ENCODE results near the gene AGL.

Gene AGL

DNA sequence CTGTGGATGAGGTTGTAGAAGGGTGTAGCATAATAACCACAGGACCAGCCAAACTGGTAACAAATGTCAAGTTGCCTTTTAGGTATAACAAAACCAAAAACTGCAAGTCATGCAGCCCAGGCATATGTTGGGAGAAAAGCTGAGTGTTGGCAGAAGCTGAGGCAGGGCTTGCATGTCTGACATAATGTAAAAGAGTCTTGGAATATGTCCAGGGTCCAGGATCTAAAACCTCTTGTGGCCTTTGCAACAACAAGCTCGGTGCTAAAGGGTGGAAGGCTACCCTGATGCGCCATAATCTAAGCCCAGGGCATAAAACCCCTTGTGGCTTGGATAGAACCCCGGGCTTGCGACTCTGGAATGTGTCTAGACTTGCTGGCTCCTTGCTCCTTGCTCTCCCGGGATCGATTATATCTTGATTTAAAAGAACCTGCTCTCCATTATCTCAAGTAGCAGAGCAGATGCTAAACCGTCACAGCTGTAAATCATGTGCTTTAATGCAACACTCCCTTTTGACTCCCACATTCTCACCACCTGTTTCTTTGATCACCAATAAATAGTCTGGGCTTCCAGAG, 93.1 kb downstream of the AGL start:
- no peak overlapping the region for H3K9ac ChIP-seq (ENCODE audit: low read depth, low read length, poor library complexity, severe bottlenecking)

DNA sequence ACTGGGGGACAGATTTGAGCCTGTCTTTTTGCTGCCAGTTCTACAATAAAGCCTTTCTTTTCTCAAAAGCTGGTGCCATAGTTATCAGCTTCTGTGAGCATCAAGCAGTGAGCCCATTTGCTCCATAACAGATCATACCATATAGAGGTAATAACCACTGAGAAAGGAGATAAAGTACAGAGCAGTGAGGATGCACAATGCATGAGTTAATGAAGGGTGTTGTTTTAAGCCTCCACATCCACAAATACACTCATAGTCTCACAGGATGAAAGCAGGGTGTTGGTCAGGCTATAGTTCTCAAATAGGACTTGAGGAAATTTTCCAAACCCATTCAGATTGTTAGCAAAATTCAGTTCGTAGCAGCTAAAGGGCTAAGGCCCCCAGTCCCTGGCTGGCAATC, 94.0 kb downstream of the AGL start:
- H3K4me2 ChIP-seq (ENCODE audit: low read depth, low read length, poor library complexity, severe bottlenecking) = no peak overlapping the region
- no peaks in the 10 kb centered on the region for H3K36me3 ChIP-seq (ENCODE audit: insufficient read depth, low read length)
- no peaks in the 10 kb centered on the region for H3K79me2 ChIP-seq (ENCODE audit: insufficient read depth, low read length)
- H3K4me3 ChIP-seq (ENCODE audit: low read length, poor library complexity, severe bottlenecking) = no peak overlapping the region
- H3K9me3 ChIP-seq (ENCODE audit: insufficient read depth, low read depth, low read length) = no peaks in the 10 kb centered on the region
- H4K20me1 ChIP-seq (ENCODE audit: insufficient read depth, low read length, poor library complexity, severe bottlenecking) = no peaks in the 10 kb centered on the region
- H3K4me1 ChIP-seq (ENCODE audit: insufficient read depth, low read length, poor library complexity, severe bottlenecking) = peaks cover 3% of the 10 kb centered on the region
- no peaks in the 10 kb centered on the region for H3F3A ChIP-seq (ENCODE audit: low read depth)
- H3K9ac ChIP-seq (ENCODE audit: low read depth, low read length, poor library complexity, severe bottlenecking) = no peak overlapping the region
- TF ChIP-seq, protein P1, sequence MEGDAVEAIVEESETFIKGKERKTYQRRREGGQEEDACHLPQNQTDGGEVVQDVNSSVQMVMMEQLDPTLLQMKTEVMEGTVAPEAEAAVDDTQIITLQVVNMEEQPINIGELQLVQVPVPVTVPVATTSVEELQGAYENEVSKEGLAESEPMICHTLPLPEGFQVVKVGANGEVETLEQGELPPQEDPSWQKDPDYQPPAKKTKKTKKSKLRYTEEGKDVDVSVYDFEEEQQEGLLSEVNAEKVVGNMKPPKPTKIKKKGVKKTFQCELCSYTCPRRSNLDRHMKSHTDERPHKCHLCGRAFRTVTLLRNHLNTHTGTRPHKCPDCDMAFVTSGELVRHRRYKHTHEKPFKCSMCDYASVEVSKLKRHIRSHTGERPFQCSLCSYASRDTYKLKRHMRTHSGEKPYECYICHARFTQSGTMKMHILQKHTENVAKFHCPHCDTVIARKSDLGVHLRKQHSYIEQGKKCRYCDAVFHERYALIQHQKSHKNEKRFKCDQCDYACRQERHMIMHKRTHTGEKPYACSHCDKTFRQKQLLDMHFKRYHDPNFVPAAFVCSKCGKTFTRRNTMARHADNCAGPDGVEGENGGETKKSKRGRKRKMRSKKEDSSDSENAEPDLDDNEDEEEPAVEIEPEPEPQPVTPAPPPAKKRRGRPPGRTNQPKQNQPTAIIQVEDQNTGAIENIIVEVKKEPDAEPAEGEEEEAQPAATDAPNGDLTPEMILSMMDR (conservative IDR thresholded peaks at IDR 0.05; ENCODE audit: low read length) = no peak
- no peak for TF ChIP-seq EZH2phosphoT487 (IDR thresholded peaks at IDR 0.05; ENCODE audit: borderline replicate concordance)
- H3K9me2 ChIP-seq (replicated peaks; ENCODE audit: low read depth, low read length) = no peaks in the 10 kb centered on the region
- no peaks in the 10 kb centered on the region for H3K27me3 ChIP-seq (ENCODE audit: insufficient read depth, low read length, poor library complexity, severe bottlenecking)
- H2AFZ ChIP-seq (ENCODE audit: low read length) = no peak overlapping the region

More for the DNA sequence above, 93.1 kb downstream of the AGL start:
- Histone ChIP-seq H4K20me1 (ENCODE audit: insufficient read depth, low read length, poor library complexity, severe bottlenecking) (no peaks in the 10 kb centered on the region), H3K36me3 (ENCODE audit: insufficient read depth, low read length) (no peaks in the 10 kb centered on the region), H3K9me3 (ENCODE audit: insufficient read depth, low read depth, low read length) (no peaks in the 10 kb centered on the region), H3F3A (ENCODE audit: low read depth) (no peaks in the 10 kb centered on the region), H3K4me1 (ENCODE audit: insufficient read depth, low read length, poor library complexity, severe bottlenecking) (peaks cover 3% of the 10 kb centered on the region), H3K9me2 (replicated peaks; ENCODE audit: low read depth, low read length) (no peaks in the 10 kb centered on the region), H3K79me2 (ENCODE audit: insufficient read depth, low read length) (no peaks in the 10 kb centered on the region), H3K27me3 (ENCODE audit: insufficient read depth, low read length, poor library complexity, severe bottlenecking) (no peaks in the 10 kb centered on the region), H3K4me2 (ENCODE audit: low read depth, low read length, poor library complexity, severe bottlenecking) (no peak overlapping the region), H2AFZ (ENCODE audit: low read length) (no peak overlapping the region), H3K4me3 (ENCODE audit: low read length, poor library complexity, severe bottlenecking) (no peak overlapping the region)
- TF ChIP-seq, protein P1 (conservative IDR thresholded peaks at IDR 0.05; ENCODE audit: low read length) = no peak
- no peak for TF ChIP-seq EZH2phosphoT487 (IDR thresholded peaks at IDR 0.05; ENCODE audit: borderline replicate concordance)

DNA sequence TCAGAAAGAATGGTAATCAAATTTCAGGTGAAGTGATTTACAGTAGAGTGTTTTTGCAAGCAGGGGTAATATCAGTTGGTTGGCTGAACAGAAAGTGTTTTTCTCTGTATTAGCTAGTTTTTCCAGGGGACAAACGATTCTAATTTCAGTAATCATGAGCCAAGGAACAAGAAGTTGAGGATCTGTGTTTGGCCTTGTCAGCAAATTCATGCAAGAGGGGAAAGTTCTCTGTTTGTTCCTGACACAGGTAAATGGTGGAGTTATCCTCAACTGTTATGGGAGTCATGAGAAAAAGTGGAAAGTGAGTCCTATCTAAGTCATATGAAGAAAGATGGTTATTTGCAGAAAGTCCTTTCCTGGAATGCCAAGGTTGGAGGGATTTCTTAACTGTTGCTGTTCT, 95.0 kb downstream of the AGL start:
- no peak overlapping the region for H3K4me3 ChIP-seq (ENCODE audit: low read length, poor library complexity, severe bottlenecking)
- peaks cover 3% of the 10 kb centered on the region for H3K4me1 ChIP-seq (ENCODE audit: insufficient read depth, low read length, poor library complexity, severe bottlenecking)
- H3F3A ChIP-seq (ENCODE audit: low read depth) = no peaks in the 10 kb centered on the region

More for the DNA sequence above, 95.0 kb downstream of the AGL start:
- Histone ChIP-seq H3K9me2 (replicated peaks; ENCODE audit: low read depth, low read length) (no peaks in the 10 kb centered on the region), H3K27me3 (ENCODE audit: insufficient read depth, low read length, poor library complexity, severe bottlenecking) (no peaks in the 10 kb centered on the region), H3K36me3 (ENCODE audit: insufficient read depth, low read length) (no peaks in the 10 kb centered on the region), H4K20me1 (ENCODE audit: insufficient read depth, low read length, poor library complexity, severe bottlenecking) (no peaks in the 10 kb centered on the region), H3K9ac (ENCODE audit: low read depth, low read length, poor library complexity, severe bottlenecking) (no peak overlapping the region), H3K4me2 (ENCODE audit: low read depth, low read length, poor library complexity, severe bottlenecking) (no peak overlapping the region), H3K79me2 (ENCODE audit: insufficient read depth, low read length) (no peaks in the 10 kb centered on the region), H2AFZ (ENCODE audit: low read length) (no peak overlapping the region), H3K9me3 (ENCODE audit: insufficient read depth, low read depth, low read length) (no peaks in the 10 kb centered on the region)
- TF ChIP-seq, protein P1 (conservative IDR thresholded peaks at IDR 0.05; ENCODE audit: low read length) = no peak
- no peak for TF ChIP-seq EZH2phosphoT487 (IDR thresholded peaks at IDR 0.05; ENCODE audit: borderline replicate concordance)

Measured in Loucy (cell line).